GM21515 (cell line): Measurements from ENCODE around the gene DENND2C.
"Not testable (repeated sequence)": the region's sequence is repeated elsewhere in the genome, so short reads cannot be mapped to it uniquely, and the experiment has no call there.

Experiments used
- ATAC-seq: cut with Tn5 transposase; IDR thresholded peaks from one replicate; pipeline ENCODE4 v1.9.1; 2021; ENCODE audit not compliant: unreplicated experiment

The DENND2C gene

DNA sequence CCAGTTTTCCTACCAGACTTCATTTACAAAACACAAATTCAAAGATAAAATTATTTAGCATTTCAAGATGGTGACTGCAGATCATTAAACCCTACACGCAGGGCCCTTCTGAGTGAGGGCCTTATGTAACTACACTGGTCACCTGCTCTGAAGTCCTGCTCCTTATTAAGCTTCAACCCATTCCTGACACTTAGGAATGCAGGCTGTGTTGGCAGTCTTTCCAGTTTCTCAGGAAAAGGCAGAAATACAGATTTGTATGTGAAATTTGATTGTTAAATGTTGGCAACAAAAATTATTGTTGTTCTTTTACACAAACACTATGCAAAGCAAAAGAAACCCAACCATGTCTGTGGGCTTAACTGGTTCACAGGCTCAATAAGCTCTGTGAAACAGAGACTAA lies 62.6 kb downstream of the DENND2C start:
- ATAC-seq = no peak

DNA sequence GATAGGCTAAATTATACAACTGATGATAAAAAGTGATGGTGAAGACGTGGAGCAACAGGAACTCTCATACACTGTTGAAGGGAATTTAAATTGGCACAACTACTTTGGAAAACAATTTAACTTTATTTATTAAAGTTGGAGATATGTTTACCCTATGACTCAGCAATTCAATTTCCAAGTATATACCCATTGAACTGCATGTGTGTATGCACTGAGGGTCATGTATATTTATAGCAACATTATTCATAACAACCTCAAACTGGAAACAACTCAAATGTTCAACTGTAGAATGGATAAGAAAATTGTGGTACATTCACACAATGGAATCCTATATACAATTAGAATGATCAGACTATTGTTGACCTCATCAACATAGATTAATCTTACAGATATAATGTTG lies 71.9 kb downstream of the DENND2C start:
- ATAC-seq = no peak

DNA sequence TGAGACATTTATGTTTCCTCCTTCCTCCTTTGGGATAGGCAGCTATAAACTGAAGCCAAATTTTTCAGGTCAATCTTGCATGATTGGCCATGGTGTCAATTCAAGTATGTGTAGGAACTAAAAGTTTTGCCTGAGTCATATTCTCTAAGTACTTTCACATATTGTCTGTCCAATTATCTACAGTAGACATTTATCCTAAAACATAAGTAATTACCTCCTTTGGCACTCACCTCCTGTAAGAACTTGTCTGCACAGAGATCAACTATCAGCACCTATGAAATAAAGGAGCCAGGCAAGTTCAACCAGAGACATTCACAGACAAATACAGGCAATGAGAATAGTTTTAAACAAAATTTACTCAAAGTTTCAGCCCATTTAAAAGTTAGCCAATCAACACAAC lies 74.2 kb downstream of the DENND2C start:
- ATAC-seq = no peak

DNA sequence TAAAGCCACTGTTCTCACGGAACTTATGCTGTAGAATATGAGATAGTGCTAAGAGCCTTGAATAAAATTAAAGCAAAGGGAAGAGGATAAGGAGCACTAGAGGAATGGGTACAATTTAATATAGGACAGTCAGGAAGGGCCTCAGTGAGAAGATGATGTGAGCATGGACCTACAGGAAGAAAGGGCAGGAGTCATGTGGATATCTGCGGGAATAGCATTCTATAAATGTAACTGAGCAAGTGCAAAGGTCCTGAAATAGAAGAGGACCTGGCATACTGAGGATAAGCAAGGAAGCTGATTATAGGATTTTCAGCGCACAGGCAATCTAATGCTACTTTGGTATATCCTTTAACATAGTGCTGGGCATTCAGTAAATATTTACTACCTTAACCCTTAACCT lies 75.8 kb downstream of the DENND2C start:
- ATAC-seq = no peak

DNA sequence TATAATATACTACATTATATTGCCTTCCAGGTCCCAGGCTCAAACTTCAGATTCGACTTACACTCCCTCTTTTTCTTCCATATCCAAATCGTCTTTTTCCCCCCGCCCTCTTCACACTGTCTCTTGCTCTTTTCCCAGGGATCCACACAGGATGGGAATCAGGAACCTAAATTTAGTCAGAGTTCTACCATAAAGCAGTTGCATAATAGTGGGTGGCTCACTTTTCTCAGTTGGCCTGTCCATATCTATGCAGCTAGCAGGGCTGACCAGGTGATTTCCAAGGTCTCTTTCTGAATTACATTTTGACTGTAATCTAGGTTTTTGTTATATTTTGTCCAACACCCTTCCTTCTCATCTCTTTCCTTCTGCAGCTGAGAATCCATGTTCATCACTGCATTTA lies 80.7 kb downstream of the DENND2C start:
- ATAC-seq = no peak

DNA sequence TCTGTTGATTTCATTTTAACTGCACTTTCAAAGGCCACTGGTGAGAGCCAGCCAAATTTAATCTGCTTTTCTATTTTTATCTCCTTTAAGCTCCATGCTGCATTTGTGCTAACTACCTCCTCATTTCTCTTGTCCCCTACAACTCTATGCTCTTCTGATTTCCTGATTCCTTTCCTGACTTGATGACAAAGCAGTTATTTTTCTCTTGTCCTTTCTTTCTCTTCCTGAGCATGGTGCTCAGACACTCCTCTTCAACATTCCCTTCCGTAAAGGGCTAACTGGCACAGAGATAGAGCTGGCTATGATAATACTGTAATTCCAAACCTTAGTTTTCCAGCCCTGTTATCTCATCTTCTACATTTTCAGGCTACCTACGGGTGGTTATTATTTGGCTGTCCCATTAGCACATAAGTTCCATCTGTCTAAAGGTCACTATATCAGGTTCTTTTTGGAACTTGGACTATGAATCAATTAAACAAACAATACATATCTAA lies 81.6 kb downstream of the DENND2C start:
- ATAC-seq = no peak

DNA sequence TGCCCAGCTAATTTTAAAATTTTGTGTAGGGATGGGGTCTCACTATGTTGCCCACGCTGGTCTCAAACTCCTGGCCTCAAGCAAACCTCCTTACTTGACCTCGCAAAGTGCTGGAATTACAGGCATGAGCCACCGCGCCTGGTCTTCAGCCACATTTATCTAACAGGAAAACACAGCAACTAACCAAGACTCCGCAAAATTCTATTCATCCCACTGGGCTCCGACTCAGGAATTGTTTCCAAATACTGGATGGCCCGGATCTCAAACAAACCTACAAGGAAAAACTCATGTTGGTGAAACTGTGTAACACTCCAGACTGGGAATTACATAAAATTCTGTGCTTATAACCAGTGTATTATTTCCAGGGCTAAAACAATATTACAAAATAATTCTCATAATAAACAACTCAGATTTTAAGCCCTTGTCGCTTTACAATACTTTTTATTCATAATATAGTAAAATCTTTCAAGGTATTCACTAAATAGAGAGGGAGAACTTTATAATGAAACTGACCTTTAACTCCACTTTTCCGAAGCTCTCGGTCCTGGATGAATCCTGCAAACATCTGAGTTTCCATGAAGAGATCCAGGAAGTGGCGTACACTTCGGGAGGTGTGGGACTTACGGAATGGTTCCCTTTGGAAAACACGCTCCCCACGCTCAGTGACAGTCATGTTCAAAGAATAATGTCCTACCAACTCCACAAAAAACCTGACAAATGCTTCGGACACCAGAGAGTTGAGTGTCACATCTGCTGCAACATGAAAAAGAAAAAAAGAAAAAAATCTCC lies 82.5 kb downstream of the DENND2C start:
- no peak for ATAC-seq

DNA sequence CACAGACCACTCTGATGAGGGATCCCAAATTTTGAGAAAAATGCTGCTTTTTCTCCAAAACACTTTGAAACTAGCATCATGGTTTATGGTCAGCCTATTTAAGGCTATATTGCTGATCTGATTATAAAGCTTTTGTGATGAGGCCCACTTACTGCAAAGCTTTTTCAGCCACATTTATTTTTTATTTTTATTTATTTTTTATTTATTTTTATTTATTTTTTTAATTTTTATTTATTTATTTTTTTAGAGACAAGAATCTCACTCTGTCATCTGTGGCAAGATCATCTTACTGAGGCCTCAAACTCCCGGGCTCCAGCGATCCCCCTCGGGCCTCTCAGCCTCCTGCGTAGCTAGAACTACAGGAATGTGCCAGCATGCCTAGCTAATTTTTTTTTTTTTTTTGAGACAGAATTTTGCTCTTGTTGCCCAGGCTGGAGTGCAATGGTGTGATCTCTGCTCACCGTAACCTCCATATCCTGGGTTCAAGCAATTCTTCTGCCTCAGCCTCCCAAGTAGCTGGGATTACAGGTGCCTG lies 83.3 kb downstream of the DENND2C start:
- ATAC-seq = no peak

DNA sequence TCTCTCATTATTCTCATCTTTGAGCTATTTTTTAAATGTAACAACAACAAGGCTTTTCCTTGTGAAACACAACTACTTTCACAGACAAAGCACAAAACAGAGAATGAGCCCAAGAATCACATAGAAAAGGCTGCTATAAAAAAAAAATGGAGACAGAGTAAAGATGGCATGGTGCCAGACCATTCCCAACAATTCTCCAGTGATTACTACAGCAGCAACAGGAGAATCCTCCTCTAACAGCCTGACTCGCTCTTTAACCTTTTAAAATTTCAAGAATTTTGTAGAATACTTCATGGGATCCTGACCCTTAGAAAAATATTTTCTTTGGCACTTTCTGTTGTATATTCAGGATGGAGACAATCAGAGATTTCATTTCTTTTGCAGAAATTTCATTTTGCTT lies 84.6 kb downstream of the DENND2C start:
- ATAC-seq = no peak

DNA sequence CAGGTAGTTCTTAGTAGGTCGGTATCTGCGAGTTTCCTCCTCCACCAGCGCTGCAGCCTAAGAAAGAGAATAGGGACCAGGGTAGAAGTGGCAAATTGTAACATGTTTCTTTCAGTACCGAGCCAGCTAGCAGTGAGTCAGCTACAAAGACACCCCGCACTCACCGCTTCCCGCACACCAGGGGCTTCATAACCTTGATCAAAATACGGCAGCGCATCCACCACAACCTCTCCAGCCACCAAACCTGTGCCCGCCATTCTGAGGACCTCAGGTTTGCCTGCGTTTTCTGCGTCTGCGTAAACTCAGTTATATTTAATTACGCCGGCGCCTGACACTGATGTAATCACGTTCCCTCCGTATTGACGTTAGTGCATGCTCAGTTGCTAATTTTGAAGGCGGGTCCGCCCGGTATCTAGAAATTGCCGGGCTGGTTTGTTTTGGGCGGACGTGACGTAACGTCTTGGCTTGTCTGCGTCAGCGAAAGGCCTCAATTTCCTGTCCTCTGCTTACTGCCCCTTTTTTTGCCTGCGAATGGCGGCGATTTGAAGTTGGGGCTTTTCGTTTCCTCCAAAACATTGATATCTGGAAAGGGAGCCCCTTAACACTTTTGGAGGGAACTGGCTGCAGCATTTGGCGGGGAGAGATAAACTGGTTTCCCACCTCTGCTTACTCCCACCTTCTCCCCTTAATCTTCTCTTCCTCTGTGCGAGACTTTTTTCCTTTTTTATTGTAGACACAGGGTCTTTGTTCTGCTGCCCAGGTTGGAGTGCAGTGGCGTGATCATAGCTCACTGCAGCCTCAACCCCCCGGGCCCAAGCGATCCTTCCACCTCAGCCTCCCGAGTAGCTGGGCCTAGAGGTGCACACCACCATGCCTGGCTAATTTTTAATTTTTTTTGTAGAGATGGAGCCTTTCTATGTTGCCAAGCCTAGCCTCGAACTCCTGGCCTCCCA lies 88.2 kb downstream of the DENND2C start, which contains the start of gene BCAS2:
Gene BCAS2, minus strand, starts transcription at position 281 of the 953 bp plus-strand sequence. Its CDS starts 24 bp downstream, at position 257.
- peak; percentile 99 for ATAC-seq

DNA sequence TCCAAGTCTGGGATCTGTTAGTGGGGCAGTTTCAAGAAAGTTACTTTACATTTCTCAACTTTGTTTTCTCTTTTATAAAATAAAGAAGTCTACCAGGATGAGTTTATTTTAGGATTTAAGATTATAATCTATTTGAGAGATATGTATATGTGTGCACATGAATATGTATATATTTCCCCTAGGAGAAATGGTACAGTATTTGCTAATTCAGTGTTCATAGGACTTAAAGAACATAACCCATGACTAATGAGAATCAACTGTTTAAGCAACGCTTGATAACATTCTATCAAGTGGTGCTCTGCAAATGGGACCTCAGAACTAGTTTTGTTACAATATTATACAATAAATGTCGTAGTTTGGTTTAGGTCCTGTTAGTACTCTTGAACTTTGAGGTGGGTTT lies 95.5 kb downstream of the DENND2C start:
- no peak for ATAC-seq

DNA sequence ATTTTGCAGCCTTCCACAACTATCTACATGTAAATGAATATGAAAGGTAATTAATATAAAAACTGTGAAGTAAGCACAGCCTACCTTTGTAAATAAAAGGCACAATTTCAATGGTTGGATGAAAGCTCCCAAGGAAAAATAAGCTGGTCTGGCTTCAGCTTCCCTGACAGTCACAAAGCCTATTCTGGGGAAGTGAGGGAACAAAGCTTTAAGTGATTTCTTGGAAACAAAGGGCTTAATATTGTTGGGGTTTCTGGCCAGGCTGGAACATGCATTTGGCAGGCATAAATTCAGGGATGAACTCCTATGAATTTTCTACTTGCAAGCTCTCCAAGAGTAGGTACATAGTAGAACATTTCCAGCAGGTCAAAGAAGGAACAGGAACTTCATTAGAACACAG lies 105.7 kb downstream of the DENND2C start:
- no peak for ATAC-seq

DNA sequence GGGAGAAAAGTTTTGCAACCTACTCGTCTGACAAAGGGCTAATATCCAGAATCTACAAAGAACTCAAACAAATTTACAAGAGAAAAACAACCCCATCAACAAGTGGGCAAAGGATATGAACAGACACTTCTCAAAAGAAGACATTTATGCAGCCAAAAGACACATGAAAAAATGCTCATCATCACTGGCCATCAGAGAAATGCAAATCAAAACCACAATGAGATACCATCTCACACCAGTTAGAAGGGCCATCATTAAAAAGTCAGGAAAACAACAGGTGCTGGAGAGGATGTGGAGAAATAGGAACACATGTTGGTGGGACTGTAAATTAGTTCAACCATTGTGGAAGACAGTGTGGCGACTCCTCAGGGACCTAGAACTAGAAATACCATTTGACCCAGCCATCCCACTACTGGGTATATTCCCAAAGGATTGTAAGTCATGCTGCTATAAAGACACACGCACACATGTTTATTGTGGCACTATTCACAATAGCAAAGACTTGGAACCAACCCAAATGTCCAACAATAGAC lies 106.8 kb downstream of the DENND2C start:
- ATAC-seq = not testable (repeated sequence)

DNA sequence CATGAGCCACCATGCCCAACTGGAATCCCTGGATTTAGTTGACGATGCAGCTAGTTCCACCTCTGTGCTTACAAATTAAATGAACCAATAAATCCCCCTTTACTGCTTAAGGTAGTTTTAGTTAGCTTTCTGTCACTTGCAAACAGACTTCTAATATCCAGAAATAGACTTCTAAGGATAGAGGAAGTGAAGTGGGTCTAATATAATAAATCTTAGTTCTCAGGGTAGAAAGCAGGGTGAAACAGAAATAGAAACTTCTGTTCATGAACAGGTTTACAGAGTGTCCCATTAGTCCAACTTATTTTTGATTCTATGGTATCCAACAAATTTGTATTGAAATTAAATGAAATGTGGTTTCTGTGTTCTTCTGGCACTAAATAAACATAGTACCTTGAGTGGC lies 108.5 kb downstream of the DENND2C start:
- ATAC-seq = no peak

DNA sequence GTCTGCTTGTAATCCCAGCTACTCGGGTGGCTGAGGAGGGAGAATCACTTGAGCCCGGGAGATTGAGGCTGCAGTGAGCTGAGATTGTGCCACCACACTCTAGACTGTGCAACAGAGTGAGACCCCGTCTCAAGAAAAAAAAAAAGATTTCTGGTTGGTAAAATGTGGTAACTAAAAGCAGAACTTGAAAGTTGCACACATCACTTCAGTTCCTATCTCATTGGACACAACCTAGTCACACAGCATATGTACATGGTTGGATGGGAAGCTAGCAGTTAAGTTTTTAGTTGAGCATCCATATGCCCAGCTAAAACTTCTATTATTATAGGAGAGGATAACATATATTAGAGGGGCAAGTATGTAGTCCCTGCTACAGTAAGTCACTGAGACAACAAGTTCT lies 110.5 kb downstream of the DENND2C start:
- no peak for ATAC-seq

DNA sequence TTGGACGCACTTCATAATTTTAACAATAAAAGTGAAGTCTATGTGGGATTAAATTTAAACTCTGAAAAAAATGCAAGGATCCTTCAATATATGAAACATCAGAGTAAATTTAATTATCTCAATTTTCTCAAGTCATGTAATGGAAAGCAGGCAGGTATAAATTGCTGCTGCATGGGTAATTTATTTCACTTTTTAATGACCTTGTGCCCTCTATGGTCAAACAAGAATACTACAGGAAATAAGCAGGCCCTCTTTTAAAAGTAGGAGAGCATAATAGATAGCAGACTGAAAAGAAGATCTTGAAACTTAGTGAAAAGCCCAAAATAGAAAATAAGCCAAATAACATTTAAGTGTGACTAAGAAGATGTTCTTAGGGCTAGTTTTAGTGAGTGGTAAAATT lies 111.3 kb downstream of the DENND2C start:
- no peak for ATAC-seq

DNA sequence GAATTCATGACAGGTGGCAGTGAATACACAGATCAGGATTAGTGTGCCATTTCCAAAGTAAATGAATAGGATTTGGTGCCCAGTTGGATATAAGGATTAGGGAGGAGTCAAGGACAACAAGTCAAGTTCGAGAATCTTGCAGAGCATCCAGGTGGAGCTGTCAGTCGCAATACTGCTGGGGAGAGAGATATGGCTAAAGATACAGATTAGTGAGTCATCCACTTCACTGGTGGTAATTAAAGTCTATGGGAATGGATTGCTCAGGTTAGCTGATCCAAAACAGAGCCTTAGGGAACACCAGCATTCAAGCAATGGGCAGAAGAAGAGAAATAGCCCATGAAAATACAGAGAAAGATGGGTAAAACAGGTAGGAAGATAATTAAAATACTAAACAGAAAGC lies 115.3 kb downstream of the DENND2C start:
- no peak for ATAC-seq

DNA sequence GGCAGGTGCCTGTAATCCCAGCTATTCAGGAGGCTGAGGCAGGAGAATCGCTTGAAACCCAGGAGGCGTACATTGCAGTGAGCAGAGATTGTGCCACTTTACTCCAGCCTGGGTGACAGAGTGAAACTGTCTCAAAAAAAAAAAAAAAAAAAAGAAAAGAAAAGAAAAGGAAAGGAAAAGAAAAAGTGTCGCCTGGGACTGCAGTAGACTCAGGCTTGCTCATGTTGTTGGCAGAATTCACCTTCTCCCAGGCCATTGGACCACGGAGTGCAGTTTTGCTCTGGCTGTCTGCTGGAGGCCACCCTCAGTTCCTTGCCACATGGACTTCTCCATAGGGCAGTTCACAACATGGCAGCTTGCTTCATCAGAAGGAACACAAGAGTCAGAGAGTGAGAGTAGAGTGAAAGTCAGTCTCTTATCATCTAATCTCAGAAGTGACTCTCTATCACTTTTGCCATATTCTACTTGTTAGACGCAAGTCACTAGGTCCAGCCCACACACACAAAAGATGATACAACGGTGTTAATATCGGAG lies 117.7 kb downstream of the DENND2C start:
- no peak for ATAC-seq

DNA sequence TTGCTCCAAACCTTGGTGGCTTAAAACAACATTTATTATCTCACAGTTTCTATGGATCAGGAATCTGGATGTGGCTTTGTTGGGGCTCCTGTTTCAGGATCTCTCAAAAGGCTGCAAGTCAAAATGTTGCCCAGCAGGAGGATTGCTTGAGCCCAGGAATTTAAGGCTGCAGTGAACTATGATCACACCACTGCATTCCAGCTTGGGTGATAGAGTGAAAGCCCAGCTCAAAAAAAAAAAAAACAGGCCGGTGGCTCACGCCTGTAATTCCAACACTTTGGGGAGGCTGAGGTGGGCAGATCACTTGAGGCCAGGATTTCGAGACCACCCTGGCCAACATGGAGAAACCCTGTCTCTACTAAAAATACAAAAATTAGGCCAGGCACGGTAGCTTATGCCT lies 118.4 kb downstream of the DENND2C start:
- ATAC-seq = no peak

DNA sequence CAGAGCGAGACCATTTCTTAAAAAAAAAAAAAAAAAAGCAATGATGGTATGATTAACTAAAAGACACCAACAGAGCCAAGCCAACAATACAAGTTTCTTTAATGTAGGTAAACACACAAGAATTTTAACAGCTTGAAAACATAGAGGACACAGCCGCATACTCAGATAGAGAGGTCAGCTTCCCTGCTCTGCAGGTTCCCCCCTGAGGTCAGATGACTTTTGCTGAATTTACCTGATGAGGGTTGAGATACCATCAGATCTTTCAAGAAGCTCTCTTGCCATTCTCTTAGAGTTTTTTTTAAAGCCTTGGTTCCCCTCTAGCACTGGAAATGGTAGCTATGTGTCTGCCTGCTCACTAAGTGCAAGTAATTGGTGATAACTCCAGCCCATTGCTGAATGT lies 119.5 kb downstream of the DENND2C start:
- ATAC-seq = no peak

DNA sequence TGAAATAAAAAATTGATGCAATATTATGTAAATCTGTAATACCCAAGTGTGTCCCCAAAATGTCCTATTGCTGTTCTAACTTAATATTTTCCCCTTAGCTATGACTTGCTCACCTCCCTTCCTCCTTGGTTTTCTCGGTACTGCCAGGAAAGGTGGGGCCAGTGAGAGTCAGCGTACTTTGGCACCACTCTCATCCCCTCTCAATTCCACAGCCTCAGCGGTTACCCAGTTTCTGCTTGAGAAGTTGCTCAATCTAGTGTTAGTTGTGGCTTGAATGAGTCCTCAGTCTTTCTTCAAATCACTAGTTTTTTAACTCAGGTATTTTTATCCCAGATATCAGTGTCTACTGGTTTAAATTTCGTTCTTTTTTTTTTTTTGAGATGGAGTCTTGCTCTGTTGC lies 120.7 kb downstream of the DENND2C start:
- no peak for ATAC-seq
